DND-41 (cell line): ENCODE data around the gene DES.
A peak's percentile ranks its signal among the peaks of the same experiment; 100 is the strongest.

ENCODE experiments used
- ATAC-seq: fragments of 200-7000 bp; cut with Tn5 transposase; 3 replicates; pipeline ENCODE4 v1.9.1; 2021; ENCODE audit warnings: low read depth; ENCODE audit not compliant: insufficient read depth
- DNase-seq: peaks from one replicate; pipeline ENCODE4 v3.0.0-alpha.2; 2020
- H2AFZ ChIP-seq: 2 replicates; pipeline ENCODE4 v1.6.0; 2012; ENCODE audit warnings: low read depth, low read length
- H3K27ac ChIP-seq: 2 replicates; pipeline ENCODE4 v1.5.1; 2012; ENCODE audit warnings: low read length, inconsistent platforms
- H3K27me3 ChIP-seq: fragments of 200-600 bp; sonication (generic); 2 replicates; pipeline ENCODE4 v1.6.0; 2012; ENCODE audit warnings: low read length, mild to moderate bottlenecking, inconsistent platforms; ENCODE audit not compliant: insufficient read depth, poor library complexity
- H3K36me3 ChIP-seq: 2 replicates; pipeline ENCODE4 v1.5.1; 2012; ENCODE audit warnings: low read length, inconsistent platforms; ENCODE audit not compliant: insufficient read depth
- H3K4me1 ChIP-seq: 2 replicates; pipeline ENCODE4 v1.5.1; 2012; ENCODE audit warnings: mild to moderate bottlenecking, low read length; ENCODE audit not compliant: insufficient read depth
- H3K4me2 ChIP-seq: 2 replicates; pipeline ENCODE4 v1.6.0; 2012; ENCODE audit warnings: mild to moderate bottlenecking, moderate library complexity, low read length, inconsistent platforms; ENCODE audit not compliant: insufficient read depth
- H3K4me3 ChIP-seq, 2 experiments: fragments of 200-600 bp in 1 of 2; shearing (Covaris generic) in 1 of 2; 2 replicates each; pipeline ENCODE4 v1.5.1; 2012 to 2016; ENCODE audit warnings: inconsistent platforms in 2 of 2, low read length in 2 of 2, mild to moderate bottlenecking in 2 of 2, low read depth in 1 of 2, moderate library complexity in 1 of 2
- H3K79me2 ChIP-seq: 2 replicates; pipeline ENCODE4 v1.6.0; 2012; ENCODE audit warnings: low read length, inconsistent platforms; ENCODE audit not compliant: insufficient read depth
- H3K9ac ChIP-seq: 2 replicates; pipeline ENCODE4 v1.6.0; 2012; ENCODE audit warnings: low read depth, mild to moderate bottlenecking, inconsistent platforms, low read length, moderate library complexity
- H3K9me3 ChIP-seq: 2 replicates; pipeline ENCODE4 v1.5.1; 2012; ENCODE audit warnings: low read length, moderate library complexity, mild to moderate bottlenecking, inconsistent platforms; ENCODE audit not compliant: insufficient read depth, severe bottlenecking
- H4K20me1 ChIP-seq: 2 replicates; pipeline ENCODE4 v1.6.0; 2012; ENCODE audit warnings: low read length; ENCODE audit not compliant: insufficient read depth
- CTCF ChIP-seq: IDR thresholded peaks from 2 replicates; pipeline ENCODE4 v1.5.1; 2012; ENCODE audit warnings: borderline replicate concordance, low read length, moderate library complexity, mild to moderate bottlenecking; ENCODE audit not compliant: poor library complexity, severe bottlenecking; ENCODE audit errors: extremely low read depth
- EZH2 ChIP-seq: IDR thresholded peaks from 3 replicates; pipeline ENCODE4 v1.6.1; 2012; ENCODE audit warnings: borderline replicate concordance, low read depth, mild to moderate bottlenecking, moderate library complexity, low read length, inconsistent platforms; ENCODE audit not compliant: severe bottlenecking

DES gene

GRCh38 chr2:219438453-219438852, 20.3 kb downstream of the DES start:
- TF ChIP-seq CTCF (no peak), EZH2 (no peak)
- H3K4me2 ChIP-seq: no peak overlapping the region
- H4K20me1 ChIP-seq: no peaks in the 10 kb centered on the region; the same call in 1 of the 2 replicates
- ATAC-seq (no peak), DNase-seq (no peak)
- no peaks in the 10 kb centered on the region for H3K9me3 ChIP-seq
- no peaks in the 10 kb centered on the region for H3K79me2 ChIP-seq
- H3K36me3 ChIP-seq: no peaks in the 10 kb centered on the region
- no peak overlapping the region for H3K4me3 ChIP-seq
- peaks cover 17% of the 10 kb centered on the region for H3K4me1 ChIP-seq
- no peak overlapping the region for H3K27ac ChIP-seq
- peaks cover 9% of the 10 kb centered on the region for H3K27me3 ChIP-seq
- no peak overlapping the region for H3K9ac ChIP-seq
- no peak overlapping the region for H2AFZ ChIP-seq

GRCh38 chr2:219439506-219439905, 21.3 kb downstream of the DES start:
- no peak overlapping the region for H3K4me3 ChIP-seq
- no peak overlapping the region for H2AFZ ChIP-seq
- no peaks in the 10 kb centered on the region for H3K79me2 ChIP-seq
- no peaks in the 10 kb centered on the region for H3K9me3 ChIP-seq
- no peak overlapping the region for H3K9ac ChIP-seq
- peaks cover 17% of the 10 kb centered on the region for H3K4me1 ChIP-seq
- TF ChIP-seq EZH2 (no peak), CTCF (no peak)
- no peak for ATAC-seq
- no peak overlapping the region for H3K27ac ChIP-seq
- peaks cover 9% of the 10 kb centered on the region for H3K27me3 ChIP-seq
- no peaks in the 10 kb centered on the region for H3K36me3 ChIP-seq
- no peak for DNase-seq
- no peak overlapping the region for H3K4me2 ChIP-seq
- no peaks in the 10 kb centered on the region; the same call in 1 of the 2 replicates for H4K20me1 ChIP-seq

GRCh38 chr2:219440388-219441256, 22.4 kb downstream of the DES start:
- Histone ChIP-seq H3K4me2 (peak overlapping the region; percentile 97; the same call in 1 of the 2 replicates), H3K36me3 (no peaks in the 10 kb centered on the region), H3K9ac (no peak overlapping the region), H3K27me3 (peaks cover 9% of the 10 kb centered on the region), H3K9me3 (no peaks in the 10 kb centered on the region), H3K4me3 (peak overlapping the region in 1 of 2 experiments; percentile 66; a peak in 1 of 4 replicates), H3K27ac (no peak overlapping the region), H2AFZ (peak overlapping the region; percentile 95; the same call in 1 of the 2 replicates), H3K79me2 (no peaks in the 10 kb centered on the region), H4K20me1 (no peaks in the 10 kb centered on the region; the same call in 1 of the 2 replicates), H3K4me1 (peaks cover 17% of the 10 kb centered on the region)
- DNase-seq (no peak), ATAC-seq (no peak)
- TF ChIP-seq CTCF (no peak), EZH2 (no peak)
